T-helper 9 cell (primary cell): ENCODE measurements around the gene ANKRD40CL.
"Not testable (repeated sequence)": the region's sequence is repeated elsewhere in the genome, so short reads cannot be mapped to it uniquely, and the experiment has no call there.

Source experiments
- DNase-seq: peaks from one replicate; pipeline ENCODE4 v3.0.0-alpha.2; 2020

The ANKRD40CL gene

GRCh38 chr17:50758524-50758923 lies 8.8 kb downstream of the ANKRD40CL start:
- no peak for DNase-seq

DNA sequence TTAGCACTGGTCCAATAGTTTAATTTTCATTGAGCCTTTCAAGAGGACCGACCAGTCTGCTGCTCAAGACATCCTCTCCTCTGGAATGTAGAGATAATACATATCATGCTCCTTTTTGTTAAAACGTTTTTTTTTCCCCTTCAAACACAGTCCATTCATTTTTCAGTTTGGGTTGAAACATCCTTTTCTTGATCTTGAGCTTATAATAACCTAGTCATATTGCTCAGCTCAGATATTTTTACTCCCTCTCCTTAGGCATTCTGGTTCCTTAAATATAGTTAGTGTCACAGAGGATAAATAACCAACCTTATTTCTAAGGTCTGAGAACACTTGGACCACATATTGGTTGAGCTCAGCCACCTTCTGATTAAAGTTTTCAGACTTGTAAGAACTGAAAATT lies 12.8 kb downstream of the ANKRD40CL start:
- no peak for DNase-seq

- DNase-seq: no peak
Observed at GRCh38 chr17:50749245-50749644, 18.1 kb downstream of the ANKRD40CL start.

DNA sequence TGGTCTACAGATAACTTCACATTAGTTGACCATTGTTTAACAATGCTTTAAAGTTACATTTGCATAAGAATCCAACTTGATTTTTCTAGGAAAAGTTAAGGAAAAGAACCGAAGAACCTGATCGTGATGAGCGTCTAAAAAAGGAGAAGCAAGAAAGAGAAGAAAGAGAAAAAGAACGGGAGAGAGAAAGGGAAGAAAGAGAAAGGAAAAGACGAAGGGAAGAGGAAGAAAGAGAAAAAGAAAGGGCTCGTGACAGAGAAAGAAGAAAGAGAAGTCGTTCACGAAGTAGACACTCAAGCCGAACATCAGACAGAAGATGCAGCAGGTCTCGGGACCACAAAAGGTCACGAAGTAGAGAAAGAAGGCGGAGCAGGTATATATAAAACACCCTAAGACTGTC lies 21.7 kb downstream of the ANKRD40CL start:
- DNase-seq: no peak

DNA sequence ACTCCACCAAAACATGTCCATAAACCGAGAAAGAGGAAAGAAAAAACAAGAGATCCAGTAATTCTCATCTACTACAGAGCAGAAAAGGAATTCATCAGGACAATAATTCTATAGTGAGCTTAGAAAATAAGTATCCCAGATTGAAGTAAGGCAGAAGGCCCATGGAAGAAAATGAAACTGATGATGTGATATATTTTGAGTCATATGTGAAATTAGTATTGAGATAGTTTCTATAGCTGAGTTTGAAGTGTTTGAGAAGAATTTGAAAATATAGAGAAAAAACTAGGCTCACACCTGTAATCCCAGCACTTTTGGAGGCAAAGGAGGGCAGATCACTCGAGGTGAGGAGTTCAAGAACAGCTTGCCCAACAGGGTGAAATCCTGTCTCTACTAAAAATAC lies 28.2 kb downstream of the ANKRD40CL start:
- DNase-seq: no peak

DNA sequence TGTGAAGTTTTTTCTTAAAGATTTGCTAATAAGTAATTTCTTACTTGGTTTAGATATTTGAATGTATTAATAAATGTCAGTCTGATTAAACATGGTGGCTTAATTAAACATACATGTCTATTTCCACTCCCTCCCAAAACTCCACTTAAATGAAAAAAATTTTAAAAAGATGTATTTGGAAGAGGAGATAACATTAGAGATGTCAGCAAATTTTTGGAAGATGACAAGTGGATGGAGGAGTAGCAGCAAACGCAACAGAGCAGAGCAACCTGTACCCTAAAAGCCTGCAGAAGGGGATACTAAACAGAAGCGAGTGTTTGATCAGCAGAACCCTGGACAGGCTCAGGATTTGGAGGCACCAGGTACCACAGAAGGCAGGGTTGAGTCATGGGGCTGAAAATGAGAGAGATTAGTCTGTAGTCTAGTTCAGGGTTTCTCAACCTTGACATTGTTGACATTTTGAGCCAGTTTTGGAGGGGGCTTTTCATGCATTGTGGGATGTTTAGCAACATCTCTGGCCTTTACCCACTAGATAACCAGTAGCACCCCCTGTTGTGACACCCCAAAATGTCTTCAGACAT lies 30.1 kb downstream of the ANKRD40CL start:
- no peak for DNase-seq

DNA sequence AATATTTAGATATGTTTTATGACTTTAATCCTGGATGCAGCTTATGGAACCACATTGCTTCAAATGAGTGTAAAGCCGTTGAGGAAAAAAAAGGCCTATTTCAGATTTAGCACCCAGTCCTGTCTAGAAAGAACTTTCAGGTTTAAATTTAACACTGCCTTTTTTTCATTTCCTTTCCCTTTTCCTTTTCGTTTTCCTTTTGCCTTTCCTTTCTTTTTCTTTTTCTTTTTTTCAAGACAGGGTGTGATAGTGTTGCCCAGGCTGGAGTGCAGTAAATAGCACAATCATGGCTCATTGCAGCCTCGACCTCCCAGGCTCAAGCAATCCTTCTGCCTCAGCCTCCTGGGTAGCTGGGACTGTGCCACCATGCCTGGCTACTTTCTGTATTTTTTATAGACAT lies 32.0 kb downstream of the ANKRD40CL start:
- DNase-seq: no peak

DNA sequence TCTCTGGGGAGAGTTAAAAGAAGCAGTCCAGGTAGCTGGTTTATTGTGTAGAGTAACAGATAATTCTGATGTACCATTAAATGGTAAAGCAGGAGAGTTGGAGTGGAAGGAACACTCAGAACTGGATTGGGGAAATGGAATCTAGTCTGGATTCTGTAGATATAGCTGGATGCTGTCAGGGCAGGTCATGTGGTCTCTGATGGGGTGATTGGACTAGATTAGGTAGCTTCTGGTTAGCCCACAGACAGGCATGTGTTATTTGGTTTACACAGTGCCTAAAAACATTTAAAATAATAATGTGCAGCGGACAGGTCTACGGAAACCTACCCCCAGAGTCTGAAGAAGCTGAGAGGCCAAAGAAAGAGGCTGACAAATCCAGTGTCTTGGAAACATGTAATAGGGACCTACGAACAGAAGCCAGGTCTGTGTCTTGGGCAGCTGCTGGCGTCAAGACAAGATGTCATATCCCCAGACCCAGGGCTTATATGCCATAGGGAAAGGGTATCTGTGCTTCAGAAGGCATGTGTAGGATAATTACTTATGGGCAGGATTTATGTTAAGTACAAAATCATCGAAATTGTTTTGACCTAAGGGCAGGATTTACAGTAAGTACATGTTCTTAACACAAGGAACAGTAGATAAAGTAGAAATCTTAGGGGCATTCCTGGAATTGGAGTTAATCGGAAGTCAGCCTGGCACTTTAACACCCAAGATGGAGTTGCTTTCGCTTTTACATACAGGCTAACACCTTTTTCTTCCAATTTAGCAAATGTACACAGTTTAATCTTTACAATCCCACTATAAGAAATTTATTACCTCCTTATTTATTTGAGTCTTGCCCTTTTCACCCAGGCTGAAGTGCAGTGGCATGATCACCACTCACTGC lies 35.5 kb downstream of the ANKRD40CL start:
- no peak for DNase-seq

- DNase-seq: no peak
Observed at GRCh38 chr17:50728881-50729765, 38.2 kb downstream of the ANKRD40CL start.

GRCh38 chr17:50728112-50728429 lies 39.2 kb downstream of the ANKRD40CL start:
- DNase-seq: no peak

DNA sequence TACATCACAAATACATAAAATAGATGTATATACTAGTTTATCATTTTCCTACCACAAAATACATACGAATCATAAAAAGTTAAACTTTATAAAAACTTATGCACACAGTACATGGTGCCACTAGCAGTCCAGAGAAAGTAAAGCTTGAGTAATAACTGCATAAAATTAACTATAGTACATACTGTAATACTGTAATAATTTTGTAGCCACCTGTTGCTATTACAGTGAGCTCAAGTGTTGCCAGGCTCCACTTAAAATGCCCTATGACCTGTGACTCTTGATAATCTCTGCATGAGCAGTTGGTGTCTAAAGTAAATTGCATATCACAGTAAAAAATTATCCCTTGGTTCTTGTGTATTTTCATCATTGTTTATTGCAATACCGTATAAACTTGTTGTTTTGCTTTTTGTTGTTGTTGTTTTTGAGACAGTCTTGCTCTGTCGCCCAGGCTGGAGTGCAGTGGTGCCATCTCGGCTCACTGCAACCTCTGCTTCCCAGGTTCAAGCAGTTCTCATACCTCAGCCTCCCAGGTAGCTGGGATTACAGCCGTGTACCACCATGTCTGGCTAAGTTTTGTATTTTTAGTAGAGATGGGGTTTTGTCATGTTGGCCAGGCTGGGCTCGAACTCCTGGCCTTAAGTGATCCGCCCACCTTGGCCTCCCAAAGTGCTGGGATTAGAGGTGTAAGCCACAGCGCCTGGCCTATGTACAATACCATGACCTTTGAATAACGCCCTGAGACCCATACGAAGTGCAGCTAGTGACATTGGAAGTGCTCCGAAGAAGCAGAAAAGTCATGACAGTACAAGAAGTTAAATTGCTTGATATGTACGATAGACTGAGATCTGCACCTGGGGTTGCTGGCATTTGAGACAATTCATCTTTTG lies 41.3 kb downstream of the ANKRD40CL start:
- DNase-seq: no peak

DNA sequence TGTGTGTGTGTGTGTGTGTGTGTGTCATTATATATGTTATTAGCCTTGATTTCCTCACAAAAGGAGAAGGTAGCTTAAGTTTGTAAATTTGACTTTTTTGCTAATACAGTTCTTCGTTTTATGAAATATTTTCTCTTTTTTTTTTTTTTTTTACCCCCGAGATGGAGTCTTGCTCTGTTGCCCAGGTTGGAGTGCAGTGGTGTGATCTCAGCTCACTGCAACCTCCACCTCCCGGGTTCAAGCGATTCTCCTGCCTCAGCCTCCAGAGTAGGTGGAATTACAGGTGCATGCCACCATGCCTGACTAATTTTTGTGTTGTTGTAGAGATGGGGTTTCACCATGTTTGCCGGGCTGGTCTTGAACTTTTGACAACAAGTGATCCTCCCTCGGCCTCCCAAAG lies 42.7 kb downstream of the ANKRD40CL start:
- not testable (repeated sequence) for DNase-seq

DNA sequence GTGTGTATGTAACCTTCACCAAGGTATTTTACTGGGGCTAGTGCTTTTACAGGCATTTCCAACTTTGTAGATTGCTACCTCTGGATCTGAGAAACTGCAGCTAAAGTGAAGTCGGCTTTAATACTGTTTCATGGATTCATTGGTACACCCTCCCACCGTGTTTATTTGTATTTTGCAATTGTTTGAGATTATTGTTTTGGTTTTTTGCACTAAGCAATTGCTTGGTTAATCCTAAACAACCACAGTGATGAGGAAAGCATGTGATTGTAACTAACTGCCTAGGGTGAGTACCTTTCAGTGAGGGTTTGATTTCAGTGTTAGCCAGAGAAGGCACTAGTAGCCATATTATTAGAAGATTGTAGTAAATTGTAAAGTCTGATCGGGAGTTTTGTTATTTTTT lies 44.6 kb downstream of the ANKRD40CL start:
- DNase-seq: no peak

DNA sequence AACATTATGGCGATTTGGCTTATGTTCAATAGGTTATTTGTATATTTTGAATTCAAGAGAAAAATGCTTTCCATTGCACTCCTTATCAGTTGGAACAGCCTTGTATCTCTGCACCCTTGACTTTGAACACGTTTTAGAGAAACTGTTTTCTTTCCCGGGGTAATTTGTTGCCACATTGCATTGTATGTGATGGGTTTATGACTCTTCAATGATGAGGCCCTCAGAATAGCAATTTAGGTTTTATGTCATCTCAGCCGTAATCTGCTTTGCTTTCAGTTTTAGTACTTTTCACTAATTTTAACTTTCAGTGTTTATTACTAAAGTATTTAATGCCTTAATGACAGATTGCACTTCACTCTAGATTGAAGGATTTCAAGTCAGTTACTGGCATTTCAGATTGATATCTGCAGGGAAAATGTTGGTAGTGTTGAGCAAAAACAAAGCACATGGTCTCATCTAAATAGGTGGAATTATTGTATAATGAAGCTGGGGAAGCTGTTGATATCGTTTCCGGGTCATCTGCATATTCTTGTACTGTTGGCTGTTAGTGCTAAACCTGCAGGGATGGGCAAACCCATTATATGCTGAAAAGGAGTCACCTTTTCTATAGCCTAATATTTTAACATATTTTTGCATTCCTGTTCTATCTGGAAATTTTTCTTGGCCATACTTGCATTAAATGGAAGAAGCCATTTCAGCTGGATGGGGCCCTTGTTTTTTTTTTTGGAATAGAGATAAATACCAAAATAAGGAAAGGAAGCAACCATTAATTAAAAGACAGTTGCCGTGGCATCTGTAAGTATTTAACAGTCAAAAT lies 45.9 kb downstream of the ANKRD40CL start:
- DNase-seq: no peak

DNA sequence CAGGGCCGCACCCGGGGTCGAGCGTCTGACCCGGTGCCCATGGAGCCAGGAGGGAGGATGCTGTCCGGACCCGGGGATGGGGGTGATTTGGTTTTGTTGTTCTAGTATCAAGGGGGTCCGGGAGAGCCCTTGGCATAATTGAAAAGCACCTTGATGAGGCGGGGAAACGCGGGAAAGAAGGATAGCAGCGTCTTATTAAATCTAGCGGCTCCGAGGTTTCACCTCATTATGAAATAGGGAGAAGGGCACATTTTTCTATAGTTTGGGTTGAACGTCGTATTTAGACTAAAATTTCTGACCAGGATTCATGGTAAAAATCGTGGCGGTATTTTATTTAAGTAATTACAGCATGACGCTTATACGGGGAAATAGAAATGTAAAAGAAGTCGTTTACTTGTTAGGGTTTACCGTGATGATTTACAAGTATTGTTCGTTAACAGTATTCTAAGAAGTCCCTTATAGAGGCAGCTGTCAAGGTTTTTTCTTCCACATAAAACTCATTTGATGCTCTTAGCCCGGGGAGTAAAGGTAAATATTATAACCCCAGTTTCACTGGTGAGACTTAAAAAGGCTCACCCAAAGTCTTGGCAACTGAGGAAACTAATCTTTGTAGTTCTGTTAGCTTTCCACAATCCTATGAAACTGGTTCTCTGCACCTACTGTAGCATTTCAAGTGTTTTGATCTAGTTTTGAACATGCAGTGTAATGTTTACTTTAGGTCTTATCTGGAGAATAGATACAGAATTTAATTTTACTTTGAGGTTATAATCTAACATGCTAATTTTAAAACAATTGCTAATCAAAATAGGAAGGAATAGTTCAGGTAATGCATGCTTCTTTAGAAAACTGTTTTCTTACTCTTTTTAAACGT lies 47.2 kb downstream of the ANKRD40CL start:
- no peak for DNase-seq

DNA sequence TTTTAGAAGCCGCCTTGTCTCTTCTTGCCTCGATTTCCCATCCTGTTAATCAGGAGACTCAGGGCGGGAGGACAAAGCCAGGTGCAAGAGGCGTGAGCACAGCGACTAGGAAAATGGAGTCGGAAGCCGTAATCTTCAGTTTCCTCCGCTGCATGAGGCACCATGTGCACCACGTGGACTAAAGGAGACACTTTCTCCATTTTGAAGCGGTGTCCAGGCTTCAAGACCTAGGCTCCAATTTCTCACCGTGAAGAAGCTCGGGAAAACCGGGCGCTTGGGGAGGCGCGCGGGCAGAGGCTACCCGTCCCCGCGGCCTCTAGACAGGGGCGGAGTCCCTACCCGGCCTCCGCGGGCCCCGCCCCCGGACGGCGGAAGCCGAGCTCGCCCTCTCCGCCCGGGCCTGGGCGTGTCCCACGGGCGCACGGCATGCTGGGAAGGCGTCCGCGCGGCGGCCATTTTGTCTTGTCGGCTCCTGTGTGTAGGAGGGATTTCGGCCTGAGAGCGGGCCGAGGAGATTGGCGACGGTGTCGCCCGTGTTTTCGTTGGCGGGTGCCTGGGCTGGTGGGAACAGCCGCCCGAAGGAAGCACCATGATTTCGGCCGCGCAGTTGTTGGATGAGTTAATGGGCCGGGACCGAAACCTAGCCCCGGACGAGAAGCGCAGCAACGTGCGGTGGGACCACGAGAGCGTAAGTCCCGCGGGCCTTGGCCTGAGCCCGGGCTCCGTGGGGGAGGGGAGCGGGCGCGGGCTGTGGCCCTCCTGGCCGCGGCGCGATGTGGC lies 48.0 kb downstream of the ANKRD40CL start, which contains the start of gene LUC7L3:
LUC7L3 (plus strand) TSS at position 460 of the 780 bp plus-strand sequence; CDS start at position 590, 130 bp downstream.
- DNase-seq: peak; percentile 86

GRCh38 chr17:50715471-50715870 lies 51.8 kb downstream of the ANKRD40CL start:
- no peak for DNase-seq

- DNase-seq: no peak
Observed at GRCh38 chr17:50712641-50713040, 54.7 kb downstream of the ANKRD40CL start.
